OCI-LY1 (cell line): ENCODE results near the gene SLC6A18.

Experiments used
- EZH2 ChIP-seq: fragments of 200-600 bp; sonication (generic), shearing (Covaris generic); IDR thresholded peaks from 2 replicates; pipeline ENCODE4 v1.8.0; 2017; ENCODE audit warnings: borderline replicate concordance, mixed run types, mild to moderate bottlenecking, antibody characterized with exemption, low read length, moderate library complexity, mixed read lengths
- TF ChIP-seq, protein P1 (sequence below): fragments of 200-600 bp; sonication (generic), shearing (Covaris generic); IDR thresholded peaks from 2 replicates; pipeline ENCODE4 v1.5.1; 2017; ENCODE audit warnings: mild to moderate bottlenecking, antibody characterized with exemption, low read length, moderate library complexity, mixed read lengths

GRCh38 chr5:1252681-1253080 is 27.5 kb downstream of the SLC6A18 start:
- TF ChIP-seq, protein P1, sequence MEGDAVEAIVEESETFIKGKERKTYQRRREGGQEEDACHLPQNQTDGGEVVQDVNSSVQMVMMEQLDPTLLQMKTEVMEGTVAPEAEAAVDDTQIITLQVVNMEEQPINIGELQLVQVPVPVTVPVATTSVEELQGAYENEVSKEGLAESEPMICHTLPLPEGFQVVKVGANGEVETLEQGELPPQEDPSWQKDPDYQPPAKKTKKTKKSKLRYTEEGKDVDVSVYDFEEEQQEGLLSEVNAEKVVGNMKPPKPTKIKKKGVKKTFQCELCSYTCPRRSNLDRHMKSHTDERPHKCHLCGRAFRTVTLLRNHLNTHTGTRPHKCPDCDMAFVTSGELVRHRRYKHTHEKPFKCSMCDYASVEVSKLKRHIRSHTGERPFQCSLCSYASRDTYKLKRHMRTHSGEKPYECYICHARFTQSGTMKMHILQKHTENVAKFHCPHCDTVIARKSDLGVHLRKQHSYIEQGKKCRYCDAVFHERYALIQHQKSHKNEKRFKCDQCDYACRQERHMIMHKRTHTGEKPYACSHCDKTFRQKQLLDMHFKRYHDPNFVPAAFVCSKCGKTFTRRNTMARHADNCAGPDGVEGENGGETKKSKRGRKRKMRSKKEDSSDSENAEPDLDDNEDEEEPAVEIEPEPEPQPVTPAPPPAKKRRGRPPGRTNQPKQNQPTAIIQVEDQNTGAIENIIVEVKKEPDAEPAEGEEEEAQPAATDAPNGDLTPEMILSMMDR: no peak
- TF ChIP-seq EZH2: no peak
